ENCODE results near the gene CEMIP.

CEMIP gene

GRCh38 chr15:80885016-80885579, 105.9 kb downstream of the CEMIP start:
- no peak for DNase-seq (ENCODE audit: extremely low read depth in 1 of 2, low read depth in 1 of 2)

- DNase-seq (ENCODE audit: extremely low read depth in 1 of 2, low read depth in 1 of 2): no peak
These were observed 108.0 kb downstream of the CEMIP start for GRCh38 chr15:80887148-80887547.

GRCh38 chr15:80888846-80889245, 109.7 kb downstream of the CEMIP start:
- no peak for DNase-seq (ENCODE audit: extremely low read depth in 1 of 2, low read depth in 1 of 2)

GRCh38 chr15:80890341-80891005, 111.3 kb downstream of the CEMIP start:
- no peak for DNase-seq (ENCODE audit: extremely low read depth in 1 of 2, low read depth in 1 of 2)

- no peak for DNase-seq (ENCODE audit: extremely low read depth in 1 of 2, low read depth in 1 of 2)
These were observed 111.8 kb downstream of the CEMIP start for GRCh38 chr15:80891006-80891405.

- no peak for DNase-seq (ENCODE audit: extremely low read depth in 1 of 2, low read depth in 1 of 2)
These were observed 113.2 kb downstream of the CEMIP start for GRCh38 chr15:80892414-80892813.

GRCh38 chr15:80893777-80894176, 114.6 kb downstream of the CEMIP start:
- no peak for DNase-seq (ENCODE audit: extremely low read depth in 1 of 2, low read depth in 1 of 2)

GRCh38 chr15:80895091-80895490, 115.9 kb downstream of the CEMIP start:
- DNase-seq (ENCODE audit: extremely low read depth in 1 of 2, low read depth in 1 of 2): no peak

GRCh38 chr15:80895965-80896364, 116.8 kb downstream of the CEMIP start:
- no peak for DNase-seq (ENCODE audit: extremely low read depth in 1 of 2, low read depth in 1 of 2)

- no peak for DNase-seq (ENCODE audit: extremely low read depth in 1 of 2, low read depth in 1 of 2)
These were observed 118.9 kb downstream of the CEMIP start for GRCh38 chr15:80898040-80898439.

GRCh38 chr15:80902298-80902801, 123.2 kb downstream of the CEMIP start:
- no peak for DNase-seq (ENCODE audit: extremely low read depth in 1 of 2, low read depth in 1 of 2)

GRCh38 chr15:80904998-80905397, 125.8 kb downstream of the CEMIP start:
- DNase-seq (ENCODE audit: extremely low read depth in 1 of 2, low read depth in 1 of 2): no peak

- no peak for DNase-seq (ENCODE audit: extremely low read depth in 1 of 2, low read depth in 1 of 2)
These were observed 127.1 kb downstream of the CEMIP start for GRCh38 chr15:80906159-80906766.

- no peak for DNase-seq (ENCODE audit: extremely low read depth in 1 of 2, low read depth in 1 of 2)
These were observed 132.7 kb downstream of the CEMIP start for GRCh38 chr15:80911821-80912220.

GRCh38 chr15:80912673-80913072, 133.5 kb downstream of the CEMIP start:
- no peak for DNase-seq (ENCODE audit: extremely low read depth in 1 of 2, low read depth in 1 of 2)

- DNase-seq (ENCODE audit: extremely low read depth in 1 of 2, low read depth in 1 of 2): no peak
These were observed 134.4 kb downstream of the CEMIP start for GRCh38 chr15:80913541-80913940.

- no peak for DNase-seq (ENCODE audit: extremely low read depth in 1 of 2, low read depth in 1 of 2)
These were observed 136.3 kb downstream of the CEMIP start for GRCh38 chr15:80915472-80915871.

- no peak for DNase-seq (ENCODE audit: extremely low read depth in 1 of 2, low read depth in 1 of 2)
These were observed 136.9 kb downstream of the CEMIP start for GRCh38 chr15:80916056-80916455.

- no peak for DNase-seq (ENCODE audit: extremely low read depth in 1 of 2, low read depth in 1 of 2)
These were observed 139.1 kb downstream of the CEMIP start for GRCh38 chr15:80918196-80918783.

- DNase-seq (ENCODE audit: extremely low read depth in 1 of 2, low read depth in 1 of 2): peak; percentile 22 to 27
These were observed 141.1 kb downstream of the CEMIP start for GRCh38 chr15:80920271-80920699.

- DNase-seq (ENCODE audit: extremely low read depth in 1 of 2, low read depth in 1 of 2): no peak
These were observed 142.7 kb downstream of the CEMIP start for GRCh38 chr15:80921736-80922410.
